ENCODE data around the gene CAMKK2.

GRCh38 chr12:121237415-121237814 is 59.1 kb downstream of the CAMKK2 start:
- no peak for TF ChIP-seq POLR2A (IDR thresholded peaks at IDR 0.05)
- no peak for TF ChIP-seq CTCF (IDR thresholded peaks at IDR 0.05 in 8 of 11, conservative IDR thresholded peaks at IDR 0.05 in 3 of 11)
